ENCODE measurements around the gene DTD1.

Gene DTD1

GRCh38 chr20:18731940-18732339 is 144.1 kb downstream of the DTD1 start:
- Histone ChIP-seq H3K27me3 (ENCODE audit: control insufficient read depth in 3 of 3, insufficient read depth in 3 of 3, low read depth in 1 of 3, low read length in 3 of 3) (no peaks in the 10 kb centered on the region), H2BK5ac (ENCODE audit: low read length) (no peak overlapping the region), H3K9ac (ENCODE audit: low read depth, low read length, poor library complexity) (no peak overlapping the region), H2BK12ac (ENCODE audit: low read length) (no peak overlapping the region), H3K9me3 (replicated peaks in 1 of 2; ENCODE audit: control insufficient read depth in 2 of 2, insufficient read depth in 1 of 2, low read depth in 1 of 2, low read length in 2 of 2) (no peaks in the 10 kb centered on the region), H2AK5ac (ENCODE audit: low read depth, low read length) (no peak overlapping the region), H3K4me1 (ENCODE audit: control insufficient read depth in 2 of 2, insufficient read depth in 1 of 2, low read depth in 1 of 2, low read length in 2 of 2) (peaks cover 0 to 3% of the 10 kb centered on the region in 2 donors), H3K23ac (ENCODE audit: low read depth, low read length, poor library complexity) (no peak overlapping the region), H3K4ac (ENCODE audit: low read length) (no peak overlapping the region), H4K91ac (ENCODE audit: low read depth, low read length, poor library complexity) (no peak overlapping the region), H3K79me1 (ENCODE audit: low read depth, low read length) (no peaks in the 10 kb centered on the region), H2BK15ac (ENCODE audit: low read length) (no peak overlapping the region), H2BK120ac (ENCODE audit: low read depth, low read length) (no peak overlapping the region), H4K8ac (ENCODE audit: low read depth, low read length) (no peak overlapping the region), H2AFZ (ENCODE audit: low read length) (no peak overlapping the region), H3K14ac (ENCODE audit: low read length) (no peak overlapping the region), H3K4me3 (ENCODE audit: low read length in 2 of 2) (no peak overlapping the region), H3K18ac (ENCODE audit: low read length) (no peak overlapping the region), H3K27ac (replicated peaks; ENCODE audit: low read length) (no peak overlapping the region), H3K36me3 (replicated peaks in 1 of 2; ENCODE audit: control insufficient read depth in 2 of 2, insufficient read depth in 2 of 2, low read length in 2 of 2) (no peaks in the 10 kb centered on the region), H3K4me2 (ENCODE audit: insufficient read depth, low read length, poor library complexity, severe bottlenecking) (no peak overlapping the region)
- DNase-seq (ENCODE audit: low spot score): no peak
- WGBS, 2 donors (ENCODE audit: extremely low coverage in 2 of 2, insufficient read length in 2 of 2, insufficient replicate concordance in 1 of 2): no CpG with 5 or more reads among the region's 1 CpG

DNA sequence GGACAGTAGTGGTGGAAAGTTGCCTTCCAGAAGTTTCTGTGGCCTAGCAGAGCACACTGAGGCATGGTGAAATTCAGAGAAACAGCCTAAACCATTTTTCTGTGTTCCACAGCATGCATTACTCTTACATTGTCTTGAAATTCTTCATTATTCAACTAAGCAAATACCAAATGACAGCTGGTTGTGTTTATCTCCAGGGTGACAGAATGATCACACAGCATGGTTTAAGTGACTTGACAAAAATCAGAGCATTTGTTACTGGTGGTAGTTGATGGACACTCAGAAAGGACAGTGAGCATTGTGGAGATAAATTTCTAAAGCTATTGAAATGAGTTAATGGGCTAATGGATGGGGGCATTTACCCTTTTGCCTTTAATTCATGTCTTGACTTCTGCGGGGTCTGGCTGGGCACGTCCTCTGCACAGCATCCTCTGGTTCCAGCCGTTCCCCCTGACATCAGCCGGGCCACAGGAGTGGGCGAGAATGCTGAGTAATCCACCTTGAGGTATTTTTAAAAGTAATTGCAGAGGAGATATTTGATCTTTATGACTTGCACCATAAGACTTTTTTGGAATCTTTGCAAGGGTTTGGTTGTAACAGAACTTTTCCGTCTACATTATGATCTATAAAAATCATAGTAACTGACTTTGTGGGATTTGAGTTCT is 146.8 kb downstream of the DTD1 start:
- Histone ChIP-seq H3K4me2 (ENCODE audit: insufficient read depth, low read length, poor library complexity, severe bottlenecking) (no peak overlapping the region), H3K27ac (replicated peaks; ENCODE audit: low read length) (no peak overlapping the region), H4K91ac (ENCODE audit: low read depth, low read length, poor library complexity) (no peak overlapping the region), H2AK5ac (ENCODE audit: low read depth, low read length) (no peak overlapping the region), H2BK12ac (ENCODE audit: low read length) (no peak overlapping the region), H3K9me3 (replicated peaks in 1 of 2; ENCODE audit: control insufficient read depth in 2 of 2, insufficient read depth in 1 of 2, low read depth in 1 of 2, low read length in 2 of 2) (no peaks in the 10 kb centered on the region), H2AFZ (ENCODE audit: low read length) (no peak overlapping the region), H3K4me3 (ENCODE audit: low read length in 2 of 2) (no peak overlapping the region), H3K27me3 (ENCODE audit: control insufficient read depth in 3 of 3, insufficient read depth in 3 of 3, low read depth in 1 of 3, low read length in 3 of 3) (no peaks in the 10 kb centered on the region), H3K23ac (ENCODE audit: low read depth, low read length, poor library complexity) (no peak overlapping the region), H2BK5ac (ENCODE audit: low read length) (no peak overlapping the region), H3K9ac (ENCODE audit: low read depth, low read length, poor library complexity) (no peak overlapping the region), H3K18ac (ENCODE audit: low read length) (no peak overlapping the region), H2BK120ac (ENCODE audit: low read depth, low read length) (no peak overlapping the region), H3K79me1 (ENCODE audit: low read depth, low read length) (no peaks in the 10 kb centered on the region), H4K8ac (ENCODE audit: low read depth, low read length) (no peak overlapping the region), H2BK15ac (ENCODE audit: low read length) (no peak overlapping the region), H3K4me1 (ENCODE audit: control insufficient read depth in 2 of 2, insufficient read depth in 1 of 2, low read depth in 1 of 2, low read length in 2 of 2) (peaks cover 0 to 2% of the 10 kb centered on the region in 2 donors), H3K4ac (ENCODE audit: low read length) (no peak overlapping the region), H3K36me3 (replicated peaks in 1 of 2; ENCODE audit: control insufficient read depth in 2 of 2, insufficient read depth in 2 of 2, low read length in 2 of 2) (no peaks in the 10 kb centered on the region), H3K14ac (ENCODE audit: low read length) (no peak overlapping the region)
- no peak for DNase-seq (ENCODE audit: low spot score)
- no CpG with 5 or more reads among the region's 6 CpGs for WGBS, 2 donors (ENCODE audit: extremely low coverage in 2 of 2, insufficient read length in 2 of 2, insufficient replicate concordance in 1 of 2)

GRCh38 chr20:18737140-18737539 is 149.3 kb downstream of the DTD1 start:
- Histone ChIP-seq H3K18ac (ENCODE audit: low read length) (no peak overlapping the region), H3K4me2 (ENCODE audit: insufficient read depth, low read length, poor library complexity, severe bottlenecking) (no peak overlapping the region), H3K27ac (replicated peaks; ENCODE audit: low read length) (no peak overlapping the region), H2AK5ac (ENCODE audit: low read depth, low read length) (no peak overlapping the region), H3K9ac (ENCODE audit: low read depth, low read length, poor library complexity) (no peak overlapping the region), H3K79me1 (ENCODE audit: low read depth, low read length) (no peaks in the 10 kb centered on the region), H2BK12ac (ENCODE audit: low read length) (no peak overlapping the region), H2AFZ (ENCODE audit: low read length) (no peak overlapping the region), H3K27me3 (ENCODE audit: control insufficient read depth in 3 of 3, insufficient read depth in 3 of 3, low read depth in 1 of 3, low read length in 3 of 3) (no peaks in the 10 kb centered on the region), H2BK120ac (ENCODE audit: low read depth, low read length) (no peak overlapping the region), H3K4me3 (ENCODE audit: low read length in 2 of 2) (no peak overlapping the region), H3K9me3 (replicated peaks in 1 of 2; ENCODE audit: control insufficient read depth in 2 of 2, insufficient read depth in 1 of 2, low read depth in 1 of 2, low read length in 2 of 2) (no peaks in the 10 kb centered on the region), H3K36me3 (replicated peaks in 1 of 2; ENCODE audit: control insufficient read depth in 2 of 2, insufficient read depth in 2 of 2, low read length in 2 of 2) (no peaks in the 10 kb centered on the region), H2BK15ac (ENCODE audit: low read length) (no peak overlapping the region), H3K14ac (ENCODE audit: low read length) (no peak overlapping the region), H4K91ac (ENCODE audit: low read depth, low read length, poor library complexity) (no peak overlapping the region), H2BK5ac (ENCODE audit: low read length) (no peak overlapping the region), H3K23ac (ENCODE audit: low read depth, low read length, poor library complexity) (peak overlapping the region; percentile 17), H3K4ac (ENCODE audit: low read length) (no peak overlapping the region), H4K8ac (ENCODE audit: low read depth, low read length) (no peak overlapping the region), H3K4me1 (ENCODE audit: control insufficient read depth in 2 of 2, insufficient read depth in 1 of 2, low read depth in 1 of 2, low read length in 2 of 2) (peaks cover 2 to 4% of the 10 kb centered on the region in 2 donors)
- no CpG with 5 or more reads among the region's 4 CpGs for WGBS, 2 donors (ENCODE audit: extremely low coverage in 2 of 2, insufficient read length in 2 of 2, insufficient replicate concordance in 1 of 2)
- DNase-seq (ENCODE audit: low spot score): no peak

DNA sequence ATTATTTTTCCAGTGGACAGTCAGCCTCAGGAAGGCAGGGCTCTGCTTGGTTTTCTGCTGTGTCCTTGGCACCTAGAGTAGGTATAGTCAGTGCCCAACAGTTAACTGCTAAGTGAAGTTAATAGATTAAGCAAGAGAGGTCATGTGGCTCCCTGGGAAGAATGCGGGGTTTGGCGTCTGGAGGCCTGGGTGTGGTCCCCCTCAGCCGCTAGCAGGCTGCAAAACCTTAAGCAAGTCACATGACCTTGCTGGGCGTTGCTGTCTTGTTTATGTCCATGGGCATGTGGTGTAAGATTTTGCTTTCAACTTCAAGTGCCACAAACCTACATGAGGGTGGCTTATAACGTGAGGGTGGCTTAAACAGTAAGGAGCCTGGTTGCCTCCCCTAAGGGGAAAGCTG is 150.2 kb downstream of the DTD1 start:
- Histone ChIP-seq H2AFZ (ENCODE audit: low read length) (no peak overlapping the region), H3K9ac (ENCODE audit: low read depth, low read length, poor library complexity) (no peak overlapping the region), H2AK5ac (ENCODE audit: low read depth, low read length) (no peak overlapping the region), H4K8ac (ENCODE audit: low read depth, low read length) (no peak overlapping the region), H3K4me2 (ENCODE audit: insufficient read depth, low read length, poor library complexity, severe bottlenecking) (no peak overlapping the region), H4K91ac (ENCODE audit: low read depth, low read length, poor library complexity) (no peak overlapping the region), H2BK5ac (ENCODE audit: low read length) (no peak overlapping the region), H3K23ac (ENCODE audit: low read depth, low read length, poor library complexity) (no peak overlapping the region), H2BK120ac (ENCODE audit: low read depth, low read length) (no peak overlapping the region), H2BK12ac (ENCODE audit: low read length) (no peak overlapping the region), H3K4ac (ENCODE audit: low read length) (no peak overlapping the region), H3K14ac (ENCODE audit: low read length) (no peak overlapping the region), H3K36me3 (replicated peaks in 1 of 2; ENCODE audit: control insufficient read depth in 2 of 2, insufficient read depth in 2 of 2, low read length in 2 of 2) (no peaks in the 10 kb centered on the region), H3K4me3 (ENCODE audit: low read length in 2 of 2) (no peak overlapping the region), H3K4me1 (ENCODE audit: control insufficient read depth in 2 of 2, insufficient read depth in 1 of 2, low read depth in 1 of 2, low read length in 2 of 2) (peaks cover 2 to 7% of the 10 kb centered on the region in 2 donors), H3K9me3 (replicated peaks in 1 of 2; ENCODE audit: control insufficient read depth in 2 of 2, insufficient read depth in 1 of 2, low read depth in 1 of 2, low read length in 2 of 2) (no peaks in the 10 kb centered on the region), H3K18ac (ENCODE audit: low read length) (no peak overlapping the region), H2BK15ac (ENCODE audit: low read length) (no peak overlapping the region), H3K27ac (replicated peaks; ENCODE audit: low read length) (no peak overlapping the region), H3K27me3 (ENCODE audit: control insufficient read depth in 3 of 3, insufficient read depth in 3 of 3, low read depth in 1 of 3, low read length in 3 of 3) (no peaks in the 10 kb centered on the region), H3K79me1 (ENCODE audit: low read depth, low read length) (no peaks in the 10 kb centered on the region)
- WGBS, 2 donors (ENCODE audit: extremely low coverage in 2 of 2, insufficient read length in 2 of 2, insufficient replicate concordance in 1 of 2): no CpG with 5 or more reads among the region's 5 CpGs
- no peak for DNase-seq (ENCODE audit: low spot score)

Measured in neuronal stem cell (in vitro differentiated cells).